GDM1 (cell line): ENCODE results near the gene COL5A2.

ENCODE experiments used
- DNase-seq: peaks from one replicate; lab custom pipeline; 2025; lab: John Stamatoyannopoulos, UW

Gene COL5A2

DNA sequence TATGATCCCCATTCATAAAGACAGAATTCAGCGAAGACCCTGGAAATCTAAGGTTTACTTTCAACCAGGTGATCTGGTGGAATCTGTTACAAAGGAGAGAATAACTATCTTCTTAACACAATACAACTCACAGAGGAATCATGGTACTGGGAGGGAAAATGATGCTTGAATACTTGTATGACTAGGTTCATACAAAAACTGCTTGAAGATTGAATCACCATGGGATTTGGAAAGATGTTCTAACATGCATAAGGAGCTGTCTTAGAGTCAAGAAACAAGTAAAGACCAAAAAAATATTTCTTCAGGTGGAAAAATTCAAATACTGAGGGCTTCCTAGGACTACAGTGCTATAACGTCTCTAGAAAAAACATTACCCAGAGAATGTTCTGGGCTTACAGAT, 32.2 kb downstream of the COL5A2 start:
- DNase-seq, result no peak

DNA sequence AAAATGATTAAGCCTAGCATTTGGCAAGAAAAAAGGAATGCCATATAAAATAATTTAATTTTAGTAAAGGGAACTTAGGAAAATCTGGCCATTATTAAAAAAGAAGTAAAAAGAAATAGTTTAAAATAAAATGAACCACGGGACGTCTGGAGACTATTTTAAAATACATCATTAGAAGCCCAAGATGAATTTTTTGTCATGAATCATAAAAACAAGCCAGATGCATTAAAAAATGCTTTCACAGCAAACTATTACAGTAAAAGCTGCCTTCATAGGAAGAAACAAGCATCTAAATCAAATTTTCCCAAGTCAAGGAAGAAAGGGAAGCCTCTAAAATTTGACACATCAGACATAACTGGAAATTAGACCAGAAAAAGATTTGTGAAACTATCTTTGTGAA, 33.0 kb downstream of the COL5A2 start:
- no peak for DNase-seq

DNA sequence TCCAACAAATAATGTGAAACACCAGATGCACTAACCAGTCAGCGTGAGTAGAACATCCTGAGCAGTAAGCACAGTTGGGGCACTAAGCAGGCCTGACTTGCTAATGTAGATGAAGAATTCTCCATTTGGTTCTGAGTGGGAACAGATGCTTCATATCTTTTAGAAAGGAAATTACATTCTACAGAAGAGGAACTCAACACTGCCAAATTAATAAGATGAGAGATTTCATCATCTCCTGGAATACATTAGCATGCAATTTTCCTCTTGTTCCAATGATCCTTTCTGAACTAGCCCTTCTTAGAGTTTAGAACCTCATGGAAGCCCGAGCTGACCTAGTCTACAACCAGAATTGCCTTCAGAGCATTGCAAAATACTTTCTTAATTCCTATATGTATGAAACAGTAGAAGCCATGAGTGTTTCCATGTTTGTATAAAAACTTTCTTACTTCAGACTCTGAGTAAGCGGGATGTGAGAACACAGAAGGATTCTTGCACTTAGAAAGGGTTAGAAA, 34.8 kb downstream of the COL5A2 start:
- no peak for DNase-seq

DNA sequence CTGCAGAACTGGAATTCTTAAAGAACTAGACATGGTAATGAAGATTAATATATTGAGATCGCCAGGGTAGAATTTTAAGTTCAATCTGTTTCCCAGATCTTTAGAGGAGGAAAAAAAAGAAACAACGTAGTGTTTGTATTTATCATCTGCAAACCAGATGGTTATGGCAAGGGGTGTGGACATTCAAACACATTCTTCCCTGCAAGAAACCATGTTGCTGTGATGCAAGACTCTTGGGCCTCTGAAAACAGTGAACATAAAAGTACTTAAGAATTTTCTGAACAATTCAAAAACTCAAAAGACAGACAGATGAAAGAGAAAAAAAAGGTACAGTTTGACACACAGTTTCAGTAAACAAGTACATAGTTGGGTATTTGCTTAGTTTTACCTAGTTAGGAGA, 35.6 kb downstream of the COL5A2 start:
- no peak for DNase-seq

DNA sequence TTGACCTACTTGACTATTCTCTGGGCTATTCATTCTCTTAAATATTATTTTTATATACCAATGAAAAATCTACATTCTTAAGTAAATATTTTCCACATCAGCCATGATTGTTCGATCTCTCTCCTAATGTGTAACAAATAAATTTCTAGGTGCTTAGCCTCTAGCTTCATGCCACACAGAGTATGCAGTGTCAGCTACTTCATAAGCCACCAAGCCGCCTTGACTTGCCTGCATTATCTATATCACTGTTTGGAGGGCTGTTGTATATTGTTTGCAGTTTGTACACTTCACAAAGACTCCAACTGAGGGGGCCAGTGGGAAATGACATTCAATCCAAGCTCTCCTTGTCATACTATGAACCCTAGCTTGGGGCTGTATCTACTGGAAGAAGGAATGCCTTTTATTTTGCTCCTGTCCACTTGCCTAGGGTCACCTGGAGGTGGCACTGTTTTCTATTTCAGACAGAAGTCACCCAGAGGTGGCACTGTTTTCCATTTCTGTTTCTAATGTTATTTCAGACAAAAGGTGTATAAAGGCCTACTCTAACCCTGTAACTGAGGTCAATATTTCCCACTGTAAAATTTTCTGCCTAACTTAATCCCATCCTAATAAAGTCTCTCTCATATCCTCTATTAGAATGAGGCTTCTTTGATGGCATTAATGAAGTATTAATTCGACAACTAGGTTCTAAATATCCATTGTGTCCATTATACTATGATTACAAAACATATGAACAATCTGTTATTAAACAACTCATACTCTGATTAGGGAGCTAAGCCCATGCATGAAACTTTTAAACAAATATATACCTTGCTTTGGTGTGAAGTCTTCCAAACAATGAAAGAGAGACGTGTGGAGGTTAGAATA, 36.4 kb downstream of the COL5A2 start:
- no peak for DNase-seq

DNA sequence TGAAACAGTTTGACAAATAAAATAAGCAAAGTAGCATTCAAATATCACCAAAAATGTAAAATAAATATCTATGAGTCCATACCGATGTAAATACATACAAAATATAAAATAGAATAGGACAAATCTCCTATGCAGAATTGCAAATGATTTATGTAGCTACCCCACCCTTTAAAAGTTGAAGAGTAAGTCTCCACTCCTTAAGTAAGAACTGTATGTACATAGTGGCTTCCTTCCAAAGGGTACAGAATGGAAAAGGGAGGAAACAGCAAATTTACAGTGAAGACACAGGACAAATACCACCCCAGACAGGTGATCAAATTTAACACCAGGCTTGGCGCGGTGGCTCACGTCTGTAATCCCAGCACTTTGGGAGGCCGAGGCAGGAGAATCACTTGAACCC, 40.8 kb downstream of the COL5A2 start:
- DNase-seq, result no peak

GRCh38 chr2:189137519-189137918, 42.0 kb downstream of the COL5A2 start:
- DNase-seq, result no peak

- no peak for DNase-seq
Observed at GRCh38 chr2:189134485-189134884, 45.1 kb downstream of the COL5A2 start.

- DNase-seq, result no peak
Observed at GRCh38 chr2:189131991-189132390, 47.6 kb downstream of the COL5A2 start.

DNA sequence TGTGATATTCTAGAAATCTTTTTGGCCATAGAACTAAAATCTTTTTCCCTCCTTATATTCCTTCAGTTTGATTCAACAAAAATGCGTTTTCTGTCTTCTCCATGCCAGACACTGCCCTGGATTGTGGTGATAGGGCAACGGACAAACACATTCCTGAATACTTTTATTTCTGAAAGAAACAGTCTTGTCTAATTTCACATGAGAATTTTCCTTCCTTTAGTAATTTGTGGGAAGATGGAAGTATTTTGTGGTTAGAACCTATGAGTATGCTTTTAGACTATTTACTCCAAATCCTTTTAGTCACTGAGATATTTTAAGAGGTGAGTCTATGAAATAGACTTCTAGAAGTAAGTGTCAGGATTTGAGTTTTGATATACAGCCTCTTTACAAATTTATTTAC, 49.6 kb downstream of the COL5A2 start:
- DNase-seq, result no peak

GRCh38 chr2:189128970-189129369, 50.6 kb downstream of the COL5A2 start:
- no peak for DNase-seq

DNA sequence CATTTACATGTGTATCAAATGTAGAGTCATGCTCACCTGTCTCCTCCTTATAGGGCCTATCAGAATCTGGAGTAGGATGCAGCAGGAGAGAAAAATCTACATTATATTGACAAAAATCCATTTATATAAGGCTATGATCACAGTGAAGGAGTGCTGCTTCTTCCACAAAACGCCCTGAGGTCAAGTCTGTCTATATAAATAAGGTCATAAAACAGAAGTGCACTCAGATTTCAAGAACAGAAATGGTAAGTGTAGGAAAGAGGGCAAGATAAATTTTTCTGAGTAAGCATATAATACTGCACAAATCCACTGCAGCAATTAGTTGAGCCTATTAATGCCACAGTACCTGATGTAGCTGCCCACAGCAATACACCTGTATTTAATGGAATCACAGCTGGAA, 51.8 kb downstream of the COL5A2 start:
- no peak for DNase-seq

DNA sequence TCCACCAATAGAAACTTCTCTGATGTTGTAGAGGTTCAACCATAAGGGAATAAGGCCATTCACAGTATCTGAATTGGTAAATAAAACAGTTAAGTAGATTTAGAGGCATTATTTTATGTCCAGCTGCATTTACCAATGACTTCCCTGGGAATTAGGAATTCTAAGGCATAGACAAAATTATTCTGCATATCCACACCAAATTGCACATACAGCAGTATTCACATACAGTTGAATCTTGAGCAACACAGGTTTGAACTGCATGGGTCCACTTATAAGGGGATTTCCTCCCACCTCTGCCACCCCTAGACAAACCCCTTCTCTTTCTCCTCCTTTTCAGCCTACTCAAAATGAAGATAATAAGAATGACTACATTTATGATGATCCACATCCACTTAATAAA, 54.4 kb downstream of the COL5A2 start:
- DNase-seq, result no peak

GRCh38 chr2:189124175-189124574, 55.4 kb downstream of the COL5A2 start:
- no peak for DNase-seq

- no peak for DNase-seq
Observed at GRCh38 chr2:189118386-189118785, 61.2 kb downstream of the COL5A2 start.

GRCh38 chr2:189116979-189117378, 62.6 kb downstream of the COL5A2 start:
- DNase-seq, result no peak

DNA sequence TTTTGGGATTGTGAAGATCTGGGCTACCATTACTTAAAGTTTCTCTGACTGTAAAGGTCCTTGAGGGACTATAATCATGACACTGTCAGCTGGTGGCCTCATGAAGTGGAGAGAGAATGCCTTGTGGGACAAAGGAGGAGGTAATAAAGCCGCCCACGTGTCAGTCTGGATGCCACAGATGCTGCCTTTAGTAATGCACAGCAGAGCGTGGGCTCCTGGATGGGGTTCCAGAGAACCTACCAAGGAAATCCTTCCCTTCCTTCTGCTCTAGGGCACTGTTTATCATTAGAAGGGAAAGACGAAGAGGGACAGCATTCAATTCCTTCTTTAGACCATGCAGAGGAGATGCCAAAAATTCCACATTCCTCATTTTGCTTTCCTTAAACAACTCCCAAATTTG, 63.5 kb downstream of the COL5A2 start:
- DNase-seq, result no peak

DNA sequence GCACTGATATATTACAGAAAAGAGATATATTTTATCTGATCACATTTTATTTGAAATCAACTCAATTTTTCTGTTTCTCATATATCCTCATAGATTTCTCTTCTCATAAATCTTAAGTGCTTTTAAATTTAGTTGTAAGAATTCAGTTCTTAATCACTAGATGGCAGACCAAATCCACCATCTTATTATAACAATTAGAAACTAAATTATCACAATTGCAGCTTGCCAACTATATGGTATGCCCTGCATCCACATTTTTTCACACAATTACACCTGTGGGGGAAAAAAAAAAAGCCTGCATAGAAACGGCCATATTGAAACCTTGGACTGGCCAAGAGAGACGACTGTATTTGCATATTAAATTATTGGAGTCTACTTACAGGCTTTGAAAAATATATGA, 64.4 kb downstream of the COL5A2 start:
- no peak for DNase-seq

- no peak for DNase-seq
Observed at GRCh38 chr2:189113963-189114362, 65.6 kb downstream of the COL5A2 start.

DNA sequence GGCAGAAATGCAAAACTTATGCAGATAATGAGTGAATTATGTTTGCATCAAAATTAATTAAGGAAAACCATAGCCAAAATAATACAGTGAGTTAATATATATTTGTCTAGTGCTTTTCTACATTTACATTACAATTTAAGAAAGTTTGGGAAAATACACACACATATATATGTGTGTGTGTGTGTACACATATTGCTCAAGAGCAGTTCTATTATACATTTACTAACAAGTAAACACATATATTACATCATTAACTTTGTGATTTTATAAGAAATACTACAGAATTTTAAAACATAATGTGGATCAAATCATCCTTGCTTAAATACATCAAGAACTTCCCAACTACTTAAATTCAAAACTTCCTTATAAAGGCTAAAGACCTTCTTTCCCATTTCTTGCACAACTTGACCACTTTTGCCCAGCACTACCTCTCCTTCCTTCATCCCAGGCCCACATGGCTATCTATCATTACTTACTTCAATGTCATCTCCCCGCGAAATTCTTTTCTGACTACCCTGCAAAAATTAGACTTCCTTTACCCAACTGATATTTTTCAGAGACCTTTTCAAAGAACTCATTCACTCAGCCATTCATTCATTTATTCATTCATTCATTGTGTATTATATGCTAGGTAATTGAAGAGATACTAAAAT, 68.4 kb downstream of the COL5A2 start:
- DNase-seq, result no peak

GRCh38 chr2:189109921-189110397, 69.6 kb downstream of the COL5A2 start:
- no peak for DNase-seq

- no peak for DNase-seq
Observed at GRCh38 chr2:189104934-189105333, 74.6 kb downstream of the COL5A2 start.

DNA sequence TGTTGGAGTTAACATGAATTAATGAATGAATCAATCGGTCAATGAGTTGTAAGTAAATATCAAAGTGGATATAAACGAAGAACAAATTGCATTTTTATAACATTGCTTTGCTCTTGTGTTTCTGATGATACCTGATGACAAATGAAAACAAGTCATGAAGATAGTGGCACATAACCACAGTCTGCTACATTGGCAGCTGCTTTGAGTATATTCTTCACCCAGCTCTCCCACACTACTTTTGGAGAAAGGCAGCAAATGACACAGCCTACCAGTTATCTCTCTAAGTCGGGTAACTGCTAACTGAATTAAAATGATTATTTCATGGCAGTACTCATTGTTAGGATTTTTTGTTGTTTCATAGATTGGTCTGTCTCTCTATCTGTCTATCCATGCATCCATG, 76.8 kb downstream of the COL5A2 start:
- DNase-seq, result no peak
